C1 segment of cervical spinal cord (tissue), 14 donors: Measurements from ENCODE around the gene RPL29.

Source experiments
- DNase-seq, 14 donors: peaks; one replicate each; lab custom pipeline; 2025; lab: John Stamatoyannopoulos, UW

RPL29 gene

DNA sequence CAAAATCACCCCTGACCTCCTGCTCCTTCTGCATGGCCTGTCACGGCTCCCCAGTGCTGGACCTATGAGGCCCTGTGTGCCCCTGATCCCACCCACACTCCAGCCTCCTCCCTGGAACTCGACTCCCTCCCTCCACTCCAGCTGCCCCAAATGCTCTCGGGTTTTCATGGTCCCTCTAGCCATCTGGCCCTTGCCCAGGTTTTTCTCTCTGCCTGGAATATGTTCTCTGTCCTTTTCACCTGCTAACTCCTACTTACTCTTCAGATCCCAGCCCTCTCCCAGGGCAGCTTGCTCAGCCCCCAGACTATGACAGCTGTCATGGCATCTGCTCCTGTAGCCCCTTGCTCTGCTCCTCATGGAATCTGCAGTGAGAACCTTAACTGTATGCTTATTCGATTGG, 30.3 kb upstream of the RPL29 start:
- peak in 1 of 14 donors; percentile 52 for DNase-seq

DNA sequence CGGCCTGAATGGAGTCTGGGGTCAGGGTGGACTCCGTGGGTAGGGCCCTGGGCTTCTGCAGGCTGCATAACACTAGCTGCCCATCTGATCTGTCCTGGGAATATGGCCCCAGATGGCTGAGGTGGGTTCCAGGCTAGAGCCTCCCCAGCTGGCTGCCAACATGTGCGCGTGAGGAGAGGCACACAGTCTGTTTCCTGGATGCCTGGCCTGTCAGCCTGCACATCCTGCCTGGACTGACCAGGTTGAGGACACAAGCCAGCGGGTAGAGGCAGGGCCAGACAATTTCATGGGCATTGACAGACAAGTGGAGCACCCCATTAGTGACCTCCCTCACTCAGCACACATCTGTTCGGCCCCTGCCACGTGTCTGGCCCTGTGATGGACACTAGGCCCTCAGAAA, 29.8 kb upstream of the RPL29 start:
- peak in 1 of 14 donors; percentile 46 for DNase-seq

- no peak for DNase-seq
Measured at GRCh38 chr3:52024765-52025452, 29.2 kb upstream of the RPL29 start.

DNA sequence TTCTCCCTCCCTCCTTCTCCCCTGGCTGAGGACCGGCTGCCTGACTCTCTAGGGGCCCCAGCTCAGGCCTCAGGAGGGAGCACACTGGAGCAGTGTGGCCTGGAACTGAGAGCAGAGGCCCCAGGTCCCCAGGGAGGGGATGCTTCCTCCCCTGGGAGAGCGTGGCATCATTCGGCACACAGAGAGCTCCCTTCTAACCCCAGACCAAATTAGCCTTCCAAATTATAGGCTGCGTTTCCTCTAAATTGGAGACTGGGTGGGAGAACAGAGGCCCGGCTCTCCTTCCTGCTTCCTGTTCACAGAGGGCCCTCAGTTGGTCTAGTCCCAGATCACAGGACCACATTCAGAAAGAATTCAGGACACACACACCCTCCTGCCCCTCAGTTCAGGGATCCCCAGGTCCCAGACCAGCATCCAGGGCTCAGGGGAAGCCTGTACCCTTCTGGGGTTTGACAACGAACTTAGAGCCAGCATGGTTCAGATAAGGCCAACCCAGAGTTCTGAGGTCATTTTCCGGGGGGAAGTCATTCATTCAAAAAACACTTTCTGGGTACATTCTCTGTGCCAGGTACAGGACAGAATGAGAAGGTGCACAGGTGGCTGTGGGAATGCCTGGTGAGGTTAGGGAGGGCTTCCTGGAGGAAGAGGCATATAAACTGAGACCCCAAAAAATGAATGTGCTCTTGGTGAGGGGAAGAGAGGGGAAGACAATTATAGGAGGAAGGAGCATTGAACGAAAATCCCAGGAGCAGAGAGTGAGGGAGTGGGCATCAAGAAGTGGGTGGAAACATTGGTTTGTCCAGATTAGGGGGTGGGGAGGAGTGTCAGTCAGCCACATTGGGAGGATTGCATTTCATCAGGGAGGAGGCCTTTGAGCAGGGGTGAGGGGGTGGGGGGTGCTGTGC, 28.4 kb upstream of the RPL29 start:
- no peak for DNase-seq

DNA sequence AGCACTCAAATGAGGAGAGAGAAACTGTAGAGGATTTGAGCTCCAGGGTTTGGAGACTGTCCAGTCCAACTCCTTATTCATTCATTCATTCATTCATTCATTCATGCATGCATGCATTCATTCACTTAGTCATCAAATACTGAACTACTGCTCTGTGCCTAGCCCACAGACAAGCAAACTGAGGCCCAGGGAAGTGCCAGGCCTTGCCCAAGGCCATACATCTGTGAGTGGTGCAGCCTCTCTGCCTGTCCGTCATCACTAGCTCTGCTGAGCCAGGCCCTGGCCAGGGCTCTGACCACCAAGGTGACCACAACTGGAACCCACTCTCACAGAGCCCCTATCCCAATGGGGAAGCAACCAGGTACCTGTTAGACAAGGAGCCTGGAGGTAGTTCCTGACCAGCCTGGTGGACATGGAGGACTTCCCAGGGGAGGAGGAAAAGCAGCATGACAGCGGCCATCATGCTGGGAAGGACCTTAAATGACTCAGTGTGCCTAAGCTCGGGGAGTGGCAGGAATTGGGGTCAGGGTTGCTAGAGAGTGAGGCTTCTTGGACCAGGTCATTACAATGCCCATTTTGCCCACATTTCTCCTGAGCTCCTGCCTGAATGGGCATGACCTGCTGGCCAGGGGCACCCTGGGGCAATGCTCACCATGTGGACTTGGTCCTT, 27.5 kb upstream of the RPL29 start:
- no peak for DNase-seq

- DNase-seq, result no peak
Measured at GRCh38 chr3:52022323-52023100, 26.8 kb upstream of the RPL29 start.

DNA sequence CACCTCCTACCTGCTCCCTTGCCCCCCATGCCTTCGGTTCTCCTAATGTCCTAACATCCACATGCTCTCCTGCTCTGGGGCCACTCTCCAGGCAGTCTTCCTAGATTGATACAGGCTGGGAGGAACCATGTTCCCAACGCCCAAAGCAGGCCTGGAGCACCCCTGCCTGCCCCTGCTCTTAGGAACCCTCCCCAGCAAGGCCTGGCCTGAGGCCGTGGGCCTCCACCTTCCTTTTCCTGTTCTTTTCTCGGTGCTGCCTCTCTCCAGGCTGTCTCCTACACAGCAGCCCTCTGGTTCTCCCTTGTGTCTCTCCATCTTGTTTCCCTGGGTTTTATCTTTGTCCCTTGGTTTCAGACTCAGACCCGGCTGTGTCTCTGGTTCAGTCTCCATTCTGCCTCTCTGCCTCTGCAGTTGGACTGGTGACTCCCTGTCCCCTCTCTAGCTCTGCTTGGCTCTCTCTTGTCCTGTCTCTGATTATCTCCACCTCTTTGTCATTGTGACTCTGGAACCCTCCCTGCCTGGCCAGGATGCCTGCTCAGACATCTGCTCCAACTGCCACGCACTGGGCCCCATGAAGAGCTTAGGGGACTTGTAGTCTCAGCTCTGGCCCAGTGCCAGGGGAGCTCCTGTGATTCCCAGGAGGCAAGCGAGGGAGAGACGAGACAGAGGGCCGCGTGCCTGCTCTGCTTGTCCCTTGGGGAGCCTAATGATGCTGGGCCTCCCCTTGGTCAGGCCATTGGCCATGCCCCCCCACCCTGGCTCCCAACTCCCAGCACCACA, 26.0 kb upstream of the RPL29 start:
- DNase-seq, result peak in 1 of 14 donors; percentile 17

DNA sequence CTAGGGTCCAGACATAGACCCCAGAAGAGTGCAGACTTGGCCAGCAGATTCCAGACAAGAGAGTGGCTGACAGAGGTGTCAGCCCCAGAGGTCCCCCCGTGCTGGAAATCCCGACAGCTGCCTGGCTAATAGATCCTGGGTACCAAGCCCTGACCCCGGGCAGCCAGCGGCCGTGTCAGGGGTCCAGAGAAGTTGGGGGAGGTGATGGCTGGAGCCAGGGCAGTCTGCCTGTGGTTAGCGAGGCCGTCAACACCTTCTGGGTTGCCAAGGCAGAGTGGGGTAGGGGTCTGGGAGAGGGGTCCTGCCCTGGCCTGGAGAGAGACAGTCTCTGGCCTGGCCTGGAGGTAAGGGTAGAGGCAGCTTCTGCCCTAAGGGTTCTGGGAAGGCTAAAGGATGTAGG, 25.1 kb upstream of the RPL29 start:
- no peak for DNase-seq

DNA sequence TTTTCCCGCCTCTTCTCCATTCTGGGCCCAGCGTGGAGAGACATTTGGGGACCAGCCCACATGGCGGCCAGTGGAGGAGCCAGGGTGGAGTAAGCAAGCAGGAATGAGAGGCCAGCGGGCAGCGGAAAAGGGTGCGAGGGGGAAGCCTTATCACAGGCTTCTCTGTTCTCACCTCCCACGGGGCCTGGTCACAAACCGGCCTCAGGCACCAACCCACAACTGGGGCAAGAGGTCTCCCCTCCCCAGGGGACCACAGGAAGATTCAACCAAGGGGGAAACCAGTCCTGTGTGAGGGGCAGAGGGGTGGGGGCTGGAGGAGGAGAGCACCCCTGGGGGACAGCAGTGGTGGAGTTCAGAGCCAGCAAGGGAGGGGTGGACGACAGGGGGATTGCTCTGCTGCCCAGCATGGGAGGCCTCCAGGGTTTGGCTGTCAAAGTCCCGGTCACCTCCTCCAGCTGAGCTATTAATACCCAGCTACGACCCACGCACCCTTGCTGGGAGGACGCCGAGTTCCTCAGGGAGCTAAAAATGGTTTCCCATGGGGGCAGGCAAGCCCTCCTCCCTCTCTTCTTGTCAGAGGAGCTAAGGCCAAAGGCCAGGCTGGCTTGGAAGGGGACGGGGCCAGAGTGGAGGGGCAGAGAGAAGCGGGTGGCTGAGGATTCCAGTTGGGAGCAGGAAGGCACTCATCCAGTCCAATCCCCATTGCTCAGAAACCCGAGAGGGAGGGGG, 23.8 kb upstream of the RPL29 start:
- DNase-seq, result no peak

DNA sequence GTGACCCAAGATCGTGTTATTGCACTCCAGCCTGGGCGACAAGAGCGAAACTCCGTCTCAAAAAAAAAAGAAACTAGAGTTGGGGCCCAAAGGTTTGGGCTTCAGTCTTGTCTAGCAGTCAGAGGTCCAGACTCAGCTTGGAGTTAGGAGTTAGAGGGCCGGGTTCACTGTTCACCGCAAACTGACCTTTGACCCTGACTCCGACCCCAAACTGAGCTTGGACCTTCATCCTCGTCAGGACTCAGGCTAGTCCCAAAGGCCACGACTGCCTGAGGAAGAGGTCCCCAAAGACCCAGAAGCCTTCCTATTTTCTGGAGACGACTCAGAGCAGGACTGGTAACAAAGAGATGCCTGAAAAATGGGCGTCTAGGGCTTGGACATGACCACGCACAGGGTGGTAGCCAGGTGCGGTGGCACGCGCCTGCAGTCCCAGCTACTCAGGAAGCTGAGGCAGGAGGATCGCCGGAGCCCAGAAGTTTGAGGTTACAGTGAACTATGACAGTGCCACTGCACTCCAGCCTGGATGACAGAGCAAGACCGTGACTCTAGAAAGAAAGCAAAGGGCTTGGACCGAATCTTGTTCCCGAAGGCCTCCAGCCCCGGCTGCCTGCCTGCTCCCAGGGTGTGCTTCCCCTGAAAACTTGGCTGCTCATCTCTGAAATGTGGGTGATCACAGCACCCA, 22.8 kb upstream of the RPL29 start:
- DNase-seq, result no peak

DNA sequence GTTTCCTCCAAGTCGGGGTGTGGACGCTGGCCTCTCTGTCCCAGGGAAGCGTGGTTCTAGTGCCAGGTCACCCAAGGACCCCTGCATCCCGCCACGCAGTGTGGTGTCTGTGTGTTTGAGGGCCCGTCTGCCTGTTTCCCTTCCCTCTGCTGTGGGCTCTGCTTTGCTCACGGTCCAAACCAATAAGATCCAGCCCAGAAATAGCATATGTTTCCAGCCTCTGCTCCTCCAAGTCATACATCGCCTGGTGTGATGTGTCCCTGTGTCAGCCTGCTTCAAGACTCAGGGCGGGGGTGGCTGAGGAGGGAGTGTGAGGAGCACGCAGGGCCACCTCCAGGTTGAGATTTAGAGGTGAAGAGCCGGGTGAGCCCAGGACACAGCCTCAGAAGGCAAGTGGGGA, 21.9 kb upstream of the RPL29 start:
- peak in 1 of 14 donors; percentile 39 for DNase-seq

GRCh38 chr3:52015438-52016228, 19.9 kb upstream of the RPL29 start:
- peak in 1 of 14 donors; percentile 76 for DNase-seq

- no peak for DNase-seq
Measured at GRCh38 chr3:52014613-52015012, 18.9 kb upstream of the RPL29 start.

DNA sequence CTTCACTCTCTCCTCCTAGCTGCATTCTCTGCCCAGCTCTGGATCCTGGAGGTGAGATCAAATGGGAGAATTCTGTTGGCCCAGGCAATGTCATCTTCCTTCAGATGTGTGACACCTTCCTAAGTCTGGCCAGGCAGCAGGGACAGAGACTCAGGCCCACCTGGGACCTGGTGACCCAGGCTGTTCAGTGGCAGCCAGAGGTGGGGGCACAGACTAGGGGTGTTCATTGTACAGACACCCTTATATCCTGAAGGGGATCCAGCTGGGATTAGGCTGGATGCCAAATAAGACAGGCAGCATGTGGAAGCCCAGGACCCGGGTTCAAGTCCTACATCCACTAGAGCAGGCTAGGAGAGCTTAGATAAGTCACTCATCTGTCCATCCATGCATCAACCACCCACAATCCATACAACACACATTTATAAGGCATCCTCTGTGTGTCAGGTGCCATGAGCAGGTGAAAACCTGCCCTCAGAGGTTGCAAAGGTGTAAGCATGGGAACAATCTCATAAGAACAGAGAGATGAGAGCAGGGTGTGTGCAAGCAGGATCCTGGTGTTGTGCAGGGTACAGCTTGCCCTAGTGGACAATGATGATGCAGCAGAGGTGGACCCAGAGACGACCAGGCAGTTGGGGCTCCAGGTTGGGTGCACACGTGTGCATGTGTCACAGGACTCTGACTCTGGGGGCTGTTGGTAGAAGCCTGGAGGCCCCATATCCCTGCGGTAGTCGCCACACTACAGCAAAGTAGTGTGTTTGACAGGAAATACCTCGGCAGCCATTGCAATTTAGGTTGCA, 18.3 kb upstream of the RPL29 start:
- DNase-seq, result no peak

DNA sequence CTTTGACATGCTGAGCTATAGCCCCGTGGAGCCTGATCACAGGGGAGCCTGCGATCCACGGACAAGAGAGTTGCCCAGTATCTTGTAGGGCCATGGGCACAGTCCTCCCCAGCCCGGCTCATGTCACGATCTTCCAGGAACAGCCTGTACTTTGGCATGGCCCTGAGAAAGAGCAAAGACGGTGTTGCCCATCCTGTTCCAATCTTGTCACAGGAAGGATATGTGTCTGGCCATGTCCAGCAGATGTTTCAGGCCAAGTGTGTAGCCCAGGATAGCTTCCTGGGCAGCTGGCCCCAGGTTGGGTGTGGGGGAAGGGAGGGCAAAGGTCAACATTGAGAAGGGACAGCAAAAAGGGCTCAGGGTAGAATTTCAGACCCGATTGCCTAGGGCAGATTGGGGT, 17.0 kb upstream of the RPL29 start:
- DNase-seq, result no peak

DNA sequence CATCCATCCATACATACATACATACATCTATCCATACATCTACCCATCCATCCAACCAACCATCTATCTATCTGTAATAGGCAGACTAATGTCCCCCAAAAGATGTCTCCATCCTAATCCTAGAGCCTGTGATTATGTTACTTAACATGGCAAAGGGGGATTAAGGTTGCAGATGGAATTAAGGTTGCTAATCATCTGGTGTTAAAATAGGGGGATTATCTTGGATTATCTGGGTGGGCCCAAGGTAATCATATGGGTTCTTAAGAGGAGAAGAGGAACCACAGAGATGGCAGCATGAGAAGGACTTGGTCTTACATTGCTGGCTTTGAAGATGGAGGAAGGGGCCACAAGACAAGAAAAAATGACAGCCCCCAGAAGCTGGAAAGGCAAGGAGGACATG, 14.7 kb upstream of the RPL29 start:
- DNase-seq, result no peak

- no peak for DNase-seq
Measured at GRCh38 chr3:52007291-52007690, 11.6 kb upstream of the RPL29 start.

- DNase-seq, result no peak
Measured at GRCh38 chr3:52006820-52007133, 11.1 kb upstream of the RPL29 start.
